Measurements from ENCODE around the gene CD40. TPM values are rescaled to one million over a fixed set of nuclear protein-coding genes. Genes with fewer than 3 reads are reported as not detected.

The CD40 gene
- total RNA-seq, 6 donors from 2014 or later = 15.7 to 32.5 (median 25.8) TPM

GRCh38 chr20:46172961-46173536 lies 54.9 kb downstream of the CD40 start:
- 66 to 78% methylated on average over 2 to 3 of the region's 3 CpGs for WGBS, 2 donors
- Histone ChIP-seq H3K4me1 (peaks cover 0 to 8% (median 0%) of the 10 kb centered on the region in 4 donors), H3K4me3 (no peak overlapping the region), H3K36me3 (no peaks in the 10 kb centered on the region), H3K27me3 (peaks cover 0 to 26% (median 15%) of the 10 kb centered on the region in 4 donors), H3K9me3 (no peaks in the 10 kb centered on the region), H3K27ac (no peak overlapping the region)
- DNase-seq (no peak), ATAC-seq (ENCODE audit: low FRiP score in 2 of 2) (no peak)
- TF ChIP-seq POLR2A (IDR thresholded peaks at IDR 0.05) (no peak), CTCF (IDR thresholded peaks at IDR 0.05) (no peak), EP300 (IDR thresholded peaks at IDR 0.05) (no peak), POLR2AphosphoS5 (IDR thresholded peaks at IDR 0.05) (no peak)

GRCh38 chr20:46173652-46174468 lies 55.7 kb downstream of the CD40 start:
- Histone ChIP-seq H3K27me3 (peaks cover 0 to 26% (median 15%) of the 10 kb centered on the region in 4 donors), H3K36me3 (no peaks in the 10 kb centered on the region), H3K9me3 (no peaks in the 10 kb centered on the region), H3K4me3 (no peak overlapping the region), H3K27ac (no peak overlapping the region), H3K4me1 (peaks cover 0 to 8% (median 0%) of the 10 kb centered on the region in 4 donors)
- WGBS, 2 donors = 19 to 37% methylated on average over 14 to 25 of the region's 25 CpGs
- ATAC-seq (ENCODE audit: low FRiP score in 2 of 2) = no peak
- no peak for TF ChIP-seq POLR2A (IDR thresholded peaks at IDR 0.05)
- TF ChIP-seq CTCF (IDR thresholded peaks at IDR 0.05) = no peak
- TF ChIP-seq POLR2AphosphoS5 (IDR thresholded peaks at IDR 0.05) = no peak
- no peak for TF ChIP-seq EP300 (IDR thresholded peaks at IDR 0.05)
- no peak for DNase-seq

GRCh38 chr20:46174469-46175126 lies 56.5 kb downstream of the CD40 start:
- TF ChIP-seq POLR2AphosphoS5 (IDR thresholded peaks at IDR 0.05) (no peak), CTCF (IDR thresholded peaks at IDR 0.05) (peak; percentile 65 to 84 (median 74)), EP300 (IDR thresholded peaks at IDR 0.05) (no peak), POLR2A (IDR thresholded peaks at IDR 0.05) (no peak)
- Histone ChIP-seq H3K27ac (no peak overlapping the region), H3K36me3 (no peaks in the 10 kb centered on the region), H3K4me3 (peak overlapping the region in 1 of 4 donors; percentile 12), H3K9me3 (no peaks in the 10 kb centered on the region), H3K4me1 (peaks cover 0 to 8% (median 0%) of the 10 kb centered on the region in 4 donors), H3K27me3 (peaks cover 0 to 26% (median 15%) of the 10 kb centered on the region in 4 donors)
- ATAC-seq (ENCODE audit: low FRiP score in 2 of 2) (peak in 1 of 2 donors; percentile 87), DNase-seq (peak; percentile 69 to 89)
- WGBS, 2 donors = 0 to 5% methylated on average over 1 to 19 of the region's 77 CpGs

GRCh38 chr20:46175127-46175494 lies 57.0 kb downstream of the CD40 start:
- no peak for DNase-seq

More at GRCh38 chr20:46175127-46175494, 57.0 kb downstream of the CD40 start:
- Histone ChIP-seq H3K27me3 (peaks cover 0 to 26% (median 15%) of the 10 kb centered on the region in 4 donors), H3K36me3 (no peaks in the 10 kb centered on the region), H3K27ac (no peak overlapping the region), H3K4me3 (no peak overlapping the region), H3K4me1 (peaks cover 0 to 8% (median 0%) of the 10 kb centered on the region in 4 donors), H3K9me3 (no peaks in the 10 kb centered on the region)
- ATAC-seq (ENCODE audit: low FRiP score in 2 of 2) = no peak
- TF ChIP-seq CTCF (IDR thresholded peaks at IDR 0.05) = no peak
- 90 to 98% methylated on average over 4 of the region's 4 CpGs for WGBS, 2 donors

Measured in upper lobe of left lung (tissue), 6 donors.